ENCODE data around the gene MT1F.
A peak's percentile ranks its signal among the peaks of the same experiment; 100 is the strongest.
"Not testable (repeated sequence)": the region's sequence is repeated elsewhere in the genome, so short reads cannot be mapped to it uniquely, and the experiment has no call there.

MT1F gene

DNA sequence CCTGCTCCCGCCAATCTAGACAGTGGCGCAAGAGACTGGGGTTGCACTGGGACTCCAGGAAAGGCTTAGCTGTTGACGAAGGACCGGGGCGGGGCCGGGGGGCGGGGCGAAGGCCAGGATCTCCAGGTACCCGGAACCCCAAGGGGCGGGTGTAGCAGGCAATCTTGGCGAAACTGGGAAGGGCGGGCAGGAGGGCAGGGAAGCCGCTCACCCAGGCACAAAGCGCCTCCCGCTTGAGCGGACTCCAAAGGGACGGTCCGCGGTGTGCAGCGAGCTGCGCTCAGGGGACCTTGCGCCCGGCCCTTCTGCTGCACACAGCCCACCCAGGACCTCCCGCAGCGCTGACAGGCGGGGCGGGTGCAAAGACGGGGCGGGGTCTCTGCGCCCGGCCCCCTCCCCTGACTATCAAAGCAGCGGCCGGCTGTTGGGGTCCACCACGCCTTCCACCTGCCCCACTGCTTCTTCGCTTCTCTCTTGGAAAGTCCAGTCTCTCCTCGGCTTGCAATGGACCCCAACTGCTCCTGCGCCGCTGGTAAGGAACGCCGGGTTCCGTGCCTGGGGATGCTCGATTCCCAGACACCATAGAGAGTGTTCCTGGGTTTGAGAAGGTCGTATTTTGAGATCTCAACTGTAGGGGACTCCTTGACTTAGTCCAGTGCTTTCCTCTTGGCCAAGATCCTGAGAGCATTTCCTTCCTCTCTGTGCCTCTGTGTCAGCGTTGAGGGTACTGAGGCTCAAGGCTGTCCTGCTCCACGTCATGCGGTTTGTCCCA is at the start of gene MT1F:
MT1F (plus strand) TSS at position 405 of the 772 bp plus-strand sequence; CDS start at position 505, 100 bp downstream.
- DNase-seq (ENCODE audit: low read depth in 2 of 2): peak; percentile 58 to 69

GRCh38 chr16:56608043-56608875 is 49.5 kb upstream of the MT1F start, which contains the start of gene MT2A:
Gene MT2A, plus strand, starts transcription at chr16:56608584. Its CDS starts 72 bp downstream, at chr16:56608656.
- peak; percentile 80 to 88 for DNase-seq (ENCODE audit: low read depth in 2 of 2)

DNA sequence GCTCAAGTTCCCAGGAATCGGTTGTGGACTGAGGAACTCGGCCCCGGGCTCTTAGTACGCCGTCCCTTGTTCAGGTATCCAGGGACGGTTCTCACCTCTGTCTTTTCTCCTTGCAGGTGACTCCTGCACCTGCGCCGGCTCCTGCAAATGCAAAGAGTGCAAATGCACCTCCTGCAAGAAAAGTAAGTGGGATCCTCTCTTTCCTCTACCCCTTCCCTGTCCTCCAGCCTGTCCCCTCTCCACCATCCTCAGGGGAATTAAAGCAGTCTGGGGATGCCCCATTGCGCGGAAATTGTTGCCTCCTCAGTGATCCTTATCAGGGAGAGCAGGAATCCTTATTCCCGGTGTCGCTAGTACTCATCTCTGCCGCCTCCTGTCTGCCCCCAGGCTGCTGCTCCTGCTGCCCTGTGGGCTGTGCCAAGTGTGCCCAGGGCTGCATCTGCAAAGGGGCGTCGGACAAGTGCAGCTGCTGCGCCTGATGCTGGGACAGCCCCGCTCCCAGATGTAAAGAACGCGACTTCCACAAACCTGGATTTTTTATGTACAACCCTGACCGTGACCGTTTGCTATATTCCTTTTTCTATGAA is 48.8 kb upstream of the MT1F start:
- DNase-seq (ENCODE audit: low read depth in 2 of 2): no peak

- DNase-seq (ENCODE audit: low read depth in 2 of 2): peak; percentile 59 to 65
These were observed 48.3 kb upstream of the MT1F start for GRCh38 chr16:56609463-56609921.

- DNase-seq (ENCODE audit: low read depth in 2 of 2): peak; percentile 54 to 71
These were observed 47.6 kb upstream of the MT1F start for GRCh38 chr16:56610017-56610608.

- DNase-seq (ENCODE audit: low read depth in 2 of 2): no peak
These were observed 47.1 kb upstream of the MT1F start for GRCh38 chr16:56610609-56611111.

GRCh38 chr16:56611281-56611833 is 46.4 kb upstream of the MT1F start:
- no peak for DNase-seq (ENCODE audit: low read depth in 2 of 2)

GRCh38 chr16:56613706-56614105 is 44.1 kb upstream of the MT1F start:
- no peak for DNase-seq (ENCODE audit: low read depth in 2 of 2)

GRCh38 chr16:56614549-56614991 is 43.2 kb upstream of the MT1F start:
- no peak for DNase-seq (ENCODE audit: low read depth in 2 of 2)

GRCh38 chr16:56615353-56615752 is 42.4 kb upstream of the MT1F start:
- no peak for DNase-seq (ENCODE audit: low read depth in 2 of 2)

- no peak for DNase-seq (ENCODE audit: low read depth in 2 of 2)
These were observed 41.0 kb upstream of the MT1F start for GRCh38 chr16:56616608-56617211.

GRCh38 chr16:56617212-56618085 is 40.3 kb upstream of the MT1F start:
- peak in 1 of 2 donors; percentile 61 for DNase-seq (ENCODE audit: low read depth in 2 of 2)

GRCh38 chr16:56618138-56618537 is 39.6 kb upstream of the MT1F start:
- no peak for DNase-seq (ENCODE audit: low read depth in 2 of 2)

- DNase-seq (ENCODE audit: low read depth in 2 of 2): no peak
These were observed 37.3 kb upstream of the MT1F start for GRCh38 chr16:56620339-56620897.

DNA sequence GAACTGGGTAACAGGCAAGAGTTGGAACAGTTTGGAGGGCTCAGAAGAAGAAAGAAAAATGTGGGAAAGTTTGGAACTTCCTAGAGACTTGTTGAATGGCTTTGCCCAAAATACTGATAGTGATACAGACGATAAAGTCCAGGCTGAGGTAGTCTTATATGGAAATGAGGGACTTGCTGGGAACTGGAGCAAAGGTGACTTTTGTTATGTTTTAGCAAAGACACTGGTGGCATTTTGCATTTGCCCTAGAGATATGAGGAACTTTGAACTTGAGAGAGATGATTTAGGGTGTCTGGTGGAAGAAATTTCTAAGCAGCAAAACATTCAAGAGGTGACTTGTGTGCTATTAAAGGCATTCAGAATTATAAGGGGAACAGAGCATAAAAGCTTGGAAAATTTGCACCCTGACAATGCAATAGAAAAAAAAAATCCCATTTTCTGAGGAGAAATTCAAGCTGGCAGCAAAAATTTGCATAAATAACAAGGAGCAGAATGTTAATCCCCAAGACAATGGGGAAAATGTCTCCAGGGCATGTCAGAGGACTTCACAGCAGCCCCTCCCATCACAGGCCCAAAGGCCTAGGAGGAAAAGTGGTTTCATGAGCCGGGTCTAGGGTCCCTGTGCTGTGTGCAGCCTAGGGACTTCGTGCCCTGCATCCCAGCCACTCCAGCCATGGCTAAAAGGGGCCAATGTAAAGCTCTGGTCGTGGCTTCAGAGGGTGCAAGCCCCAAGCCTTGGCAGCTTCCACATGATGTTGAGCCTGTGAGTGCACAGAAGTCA is 35.9 kb upstream of the MT1F start:
- DNase-seq (ENCODE audit: low read depth in 2 of 2): not testable (repeated sequence)

DNA sequence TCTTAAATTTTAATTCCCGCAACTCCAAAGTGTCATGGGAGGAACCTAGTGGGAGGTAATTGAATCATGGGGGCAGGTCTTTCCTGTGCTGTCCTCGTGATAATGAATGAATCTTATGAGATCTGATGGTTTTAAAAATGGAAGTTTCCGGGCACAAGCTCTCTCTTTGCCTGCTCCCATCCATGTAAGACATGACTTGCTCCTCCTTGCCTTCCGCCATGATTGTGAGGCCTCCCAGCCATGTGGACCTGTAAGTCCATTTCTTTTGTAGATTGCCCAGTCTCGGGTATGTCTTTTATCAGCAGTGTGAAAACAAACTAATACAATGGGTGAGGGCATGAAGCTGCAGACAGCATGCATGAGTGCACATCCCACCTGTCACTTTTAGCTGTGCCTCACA is 34.6 kb upstream of the MT1F start:
- not testable (repeated sequence) for DNase-seq (ENCODE audit: low read depth in 2 of 2)

- DNase-seq (ENCODE audit: low read depth in 2 of 2): no peak
These were observed 34.1 kb upstream of the MT1F start for GRCh38 chr16:56623637-56624036.

DNA sequence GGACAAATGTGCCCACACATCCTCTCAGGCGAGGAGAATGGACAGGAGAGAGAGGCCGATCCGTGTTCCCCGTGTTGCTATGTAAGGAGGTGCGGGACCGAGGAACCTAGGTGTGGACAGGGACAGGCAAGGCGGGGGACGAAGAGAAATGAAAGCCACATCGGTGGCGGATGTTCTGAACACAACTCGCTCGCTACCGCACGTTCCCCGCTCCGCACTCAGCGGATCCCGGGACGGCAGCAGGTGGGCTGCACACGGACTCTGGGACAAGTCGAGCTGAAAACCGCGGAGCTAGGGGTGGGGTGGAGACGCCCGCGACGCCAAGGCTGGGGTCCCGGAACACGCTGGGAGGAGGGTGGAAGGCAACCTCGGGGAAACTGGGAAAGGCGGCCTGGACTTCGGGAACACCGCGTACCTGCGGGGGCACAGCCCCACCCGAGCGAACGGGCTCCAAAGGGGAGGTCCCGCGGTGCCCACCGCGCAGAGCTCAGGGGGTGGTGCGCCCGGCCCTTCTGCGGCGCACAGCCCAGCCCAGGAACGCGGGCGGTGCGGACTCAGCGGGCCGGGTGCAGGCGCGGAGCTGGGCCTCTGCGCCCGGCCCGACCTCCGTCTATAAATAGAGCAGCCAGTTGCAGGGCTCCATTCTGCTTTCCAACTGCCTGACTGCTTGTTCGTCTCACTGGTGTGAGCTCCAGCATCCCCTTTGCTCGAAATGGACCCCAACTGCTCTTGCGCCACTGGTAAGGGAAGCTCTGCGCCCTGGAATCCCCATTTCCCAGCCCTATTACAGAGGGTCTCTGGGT is 32.4 kb upstream of the MT1F start, which contains the start of gene MT1E:
MT1E (plus strand) TSS at position 642 of the 803 bp plus-strand sequence; CDS start at position 713, 71 bp downstream.
- DNase-seq (ENCODE audit: low read depth in 2 of 2): peak; percentile 41 to 55
